ENCODE data around the gene TCAP. TPM values are rescaled to one million over a fixed set of nuclear protein-coding genes. Genes with fewer than 3 reads are reported as not detected.

TCAP gene
- polyA plus RNA-seq, 3 donors: 1.3 TPM; not detected in 2

DNA sequence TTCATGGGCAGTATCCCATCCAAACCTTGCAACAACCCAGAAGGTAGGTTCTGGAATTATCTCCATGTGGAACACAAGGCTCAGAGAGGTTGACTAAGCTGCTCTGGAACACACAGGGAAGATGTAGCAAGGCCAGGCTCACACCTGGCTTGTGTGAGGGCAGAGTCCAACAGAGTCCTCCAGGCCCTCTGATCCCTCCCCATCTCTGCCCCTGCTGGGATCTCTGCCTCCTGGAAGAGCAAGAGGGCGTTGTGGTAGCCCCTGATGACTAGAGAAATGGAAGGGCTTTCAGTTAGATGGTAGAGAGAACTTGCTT is 45.4 kb upstream of the TCAP start:
- Mint-ChIP-seq H3K27ac (peak overlapping the region in 1 of 7 donors; percentile 40), H3K27me3 (ENCODE audit: low read depth in 3 of 3) (peaks cover 43 to 80% (median 68%) of the 10 kb centered on the region in 3 donors), H3K36me3 (no peaks in the 10 kb centered on the region), H3K9me3 (peaks cover 0 to 3% (median 0%) of the 10 kb centered on the region in 7 donors), H3K4me1 (peaks cover 23% of the 10 kb centered on the region), H3K4me3 (peak overlapping the region in 1 of 2 donors; percentile 28)
- no CpG with 5 or more reads among the region's 1 CpG for WGBS (ENCODE audit: insufficient coverage)
- no peak for DNase-seq
- no peaks in the 10 kb centered on the region for H3K36me3 ChIP-seq (replicated peaks in 1 of 2; ENCODE audit: control insufficient read depth in 1 of 2, insufficient read depth in 2 of 2, low read length in 2 of 2)
- H2AFZ ChIP-seq (ENCODE audit: insufficient read depth, low read depth, low read length, poor library complexity, severe bottlenecking): no peak overlapping the region
- no peak overlapping the region for H3K4me2 ChIP-seq (replicated peaks; ENCODE audit: extremely low read depth, low read length, poor library complexity, severe bottlenecking)
- H3K79me2 ChIP-seq (ENCODE audit: insufficient read depth, low read length): no peaks in the 10 kb centered on the region
- H4K20me1 ChIP-seq (ENCODE audit: insufficient read depth, low read length): no peaks in the 10 kb centered on the region
- H3K4me3 ChIP-seq (replicated peaks in 1 of 3; ENCODE audit: low read depth in 2 of 3, low read length in 3 of 3): no peak overlapping the region
- H3K9ac ChIP-seq (ENCODE audit: insufficient read depth, low read length, poor library complexity, severe bottlenecking): no peak overlapping the region
- peaks cover 9 to 55% of the 10 kb centered on the region in 2 donors for H3K27me3 ChIP-seq (ENCODE audit: control insufficient read depth in 2 of 2, insufficient read depth in 2 of 2, low read length in 2 of 2)
- intact Hi-C loops (cut with micrococcal nuclease): loop anchor here (5.0 kb wide), 4 partner anchors 48 to 133 kb away; partner anchors contain the start of genes MIEN1 (in 1 of the 2), PNMT (in 1 of the 2) and TCAP (in 1 of the 2)
- peaks cover 20 to 27% of the 10 kb centered on the region in 2 donors for H3K4me1 ChIP-seq (ENCODE audit: control insufficient read depth in 1 of 2, insufficient read depth in 2 of 2, low read length in 2 of 2)
- no peaks in the 10 kb centered on the region for H3K9me3 ChIP-seq (replicated peaks in 1 of 2; ENCODE audit: control insufficient read depth in 1 of 2, insufficient read depth in 1 of 2, low read length in 2 of 2)
- TF ChIP-seq, protein P1, sequence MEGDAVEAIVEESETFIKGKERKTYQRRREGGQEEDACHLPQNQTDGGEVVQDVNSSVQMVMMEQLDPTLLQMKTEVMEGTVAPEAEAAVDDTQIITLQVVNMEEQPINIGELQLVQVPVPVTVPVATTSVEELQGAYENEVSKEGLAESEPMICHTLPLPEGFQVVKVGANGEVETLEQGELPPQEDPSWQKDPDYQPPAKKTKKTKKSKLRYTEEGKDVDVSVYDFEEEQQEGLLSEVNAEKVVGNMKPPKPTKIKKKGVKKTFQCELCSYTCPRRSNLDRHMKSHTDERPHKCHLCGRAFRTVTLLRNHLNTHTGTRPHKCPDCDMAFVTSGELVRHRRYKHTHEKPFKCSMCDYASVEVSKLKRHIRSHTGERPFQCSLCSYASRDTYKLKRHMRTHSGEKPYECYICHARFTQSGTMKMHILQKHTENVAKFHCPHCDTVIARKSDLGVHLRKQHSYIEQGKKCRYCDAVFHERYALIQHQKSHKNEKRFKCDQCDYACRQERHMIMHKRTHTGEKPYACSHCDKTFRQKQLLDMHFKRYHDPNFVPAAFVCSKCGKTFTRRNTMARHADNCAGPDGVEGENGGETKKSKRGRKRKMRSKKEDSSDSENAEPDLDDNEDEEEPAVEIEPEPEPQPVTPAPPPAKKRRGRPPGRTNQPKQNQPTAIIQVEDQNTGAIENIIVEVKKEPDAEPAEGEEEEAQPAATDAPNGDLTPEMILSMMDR (IDR thresholded peaks at IDR 0.05): no peak
- H3K27ac ChIP-seq (ENCODE audit: low read depth in 1 of 2, low read length in 2 of 2): no peak overlapping the region

- H3K4me2 ChIP-seq (replicated peaks; ENCODE audit: extremely low read depth, low read length, poor library complexity, severe bottlenecking): peak overlapping the region; percentile 45
- intact Hi-C loops (cut with micrococcal nuclease): loop anchor here (1.0 to 5.0 kb wide), 7 partner anchors 13 to 133 kb away; partner anchors contain the start of genes MIEN1 (in 1 of the 2), PNMT (in 1 of the 2) and TCAP (in 1 of the 2)
- no peak overlapping the region for H3K4me3 ChIP-seq (replicated peaks in 1 of 3; ENCODE audit: low read depth in 2 of 3, low read length in 3 of 3)
- H3K27me3 ChIP-seq (ENCODE audit: control insufficient read depth in 2 of 2, insufficient read depth in 2 of 2, low read length in 2 of 2): peaks cover 17 to 61% of the 10 kb centered on the region in 2 donors
- WGBS (ENCODE audit: insufficient coverage): 12% methylated on average over 23 of the region's 26 CpGs
- no peak overlapping the region for H3K9ac ChIP-seq (ENCODE audit: insufficient read depth, low read length, poor library complexity, severe bottlenecking)
- H3K4me1 ChIP-seq (ENCODE audit: control insufficient read depth in 1 of 2, insufficient read depth in 2 of 2, low read length in 2 of 2): peaks cover 20 to 29% of the 10 kb centered on the region in 2 donors
- Mint-ChIP-seq H3K36me3 (no peaks in the 10 kb centered on the region), H3K27me3 (ENCODE audit: low read depth in 3 of 3) (peaks cover 52 to 80% (median 74%) of the 10 kb centered on the region in 3 donors), H3K9me3 (peaks cover 0 to 5% (median 2%) of the 10 kb centered on the region in 7 donors), H3K27ac (peak overlapping the region in 3 of 7 donors; percentile 48 to 66 (median 64)), H3K4me1 (peaks cover 26% of the 10 kb centered on the region), H3K4me3 (peak overlapping the region; percentile 25 to 69)
- H4K20me1 ChIP-seq (ENCODE audit: insufficient read depth, low read length): no peaks in the 10 kb centered on the region
- no peak overlapping the region for H3K27ac ChIP-seq (ENCODE audit: low read depth in 1 of 2, low read length in 2 of 2)
- no peaks in the 10 kb centered on the region for H3K36me3 ChIP-seq (replicated peaks in 1 of 2; ENCODE audit: control insufficient read depth in 1 of 2, insufficient read depth in 2 of 2, low read length in 2 of 2)
- H2AFZ ChIP-seq (ENCODE audit: insufficient read depth, low read depth, low read length, poor library complexity, severe bottlenecking): peak overlapping the region; percentile 46
- H3K9me3 ChIP-seq (replicated peaks in 1 of 2; ENCODE audit: control insufficient read depth in 1 of 2, insufficient read depth in 1 of 2, low read length in 2 of 2): no peaks in the 10 kb centered on the region
- TF ChIP-seq, protein P1 (IDR thresholded peaks at IDR 0.05): peak; percentile 100
- no peaks in the 10 kb centered on the region for H3K79me2 ChIP-seq (ENCODE audit: insufficient read depth, low read length)
- peak; percentile 79 to 86 (median 84) for DNase-seq
These were observed 43.4 kb upstream of the TCAP start for GRCh38 chr17:39621523-39622379.
